ENCODE measurements around the gene STXBP2. TPM values are rescaled to one million over a fixed set of nuclear protein-coding genes. Genes with fewer than 3 reads are reported as not detected.

The STXBP2 gene
- total RNA-seq, 1 donor from 2014 or later, result 12.7 TPM

DNA sequence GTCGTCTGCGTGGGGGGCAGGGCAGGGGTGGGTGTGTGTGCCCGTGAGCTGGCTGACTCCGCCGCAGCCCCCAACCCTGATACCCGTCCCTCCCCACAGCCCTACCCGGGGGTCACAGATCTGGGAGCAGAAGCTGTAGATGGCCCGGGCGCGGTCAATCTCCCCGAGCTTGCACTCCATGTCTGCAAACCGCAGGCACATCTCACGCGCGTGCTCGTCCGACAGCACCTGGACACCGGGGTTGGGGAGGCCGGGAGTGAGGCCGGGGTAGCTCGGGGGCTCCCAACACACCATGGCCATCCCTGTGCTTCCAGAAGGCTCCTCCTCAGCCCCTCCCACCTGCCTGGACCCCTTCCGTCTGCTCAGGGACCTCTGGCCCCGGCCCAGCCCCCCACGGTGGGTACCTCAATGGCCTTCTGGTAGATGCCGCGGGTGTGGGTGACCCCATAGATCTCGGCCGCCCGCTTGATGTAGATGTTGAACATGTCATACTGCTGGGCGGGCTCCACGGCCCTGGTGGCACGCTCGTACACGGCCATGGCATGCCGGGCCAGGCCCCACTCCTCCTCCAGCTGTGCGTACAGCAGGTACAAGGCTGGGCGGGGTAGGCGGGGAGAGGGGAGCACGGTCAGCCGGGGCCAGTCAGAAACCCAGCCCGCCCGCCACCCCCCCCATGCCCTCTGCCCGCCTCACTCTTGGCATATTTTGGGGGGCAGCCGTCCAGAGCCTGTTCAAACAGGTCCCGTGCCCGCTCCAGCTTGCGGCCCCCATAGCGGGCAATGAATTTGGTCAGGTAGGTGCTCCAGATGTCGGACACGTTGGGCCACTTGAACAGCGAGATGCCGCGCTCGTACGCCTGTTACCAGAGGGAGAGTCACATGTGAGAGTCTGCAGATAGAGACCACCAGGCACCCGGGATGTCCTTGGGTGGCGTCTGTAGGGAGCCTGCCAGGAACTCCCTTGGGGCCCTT, 16.2 kb upstream of the STXBP2 start:
- Histone ChIP-seq H4K20me1 (ENCODE audit: low read depth) (no peaks in the 10 kb centered on the region), H3K27me3 (no peaks in the 10 kb centered on the region), H3K4me2 (no peak overlapping the region), H3K9ac (no peak overlapping the region), H3K9me3 (ENCODE audit: low read depth) (no peaks in the 10 kb centered on the region), H3F3A (ENCODE audit: low read depth) (no peaks in the 10 kb centered on the region), H3K4me1 (no peaks in the 10 kb centered on the region), H3K4me3 (no peak overlapping the region), H3K27ac (no peak overlapping the region), H3K36me3 (no peaks in the 10 kb centered on the region), H3K79me2 (ENCODE audit: low read depth) (no peaks in the 10 kb centered on the region), H2AFZ (replicated peaks) (no peak overlapping the region)
- DNase-seq (ENCODE audit: low spot score), result no peak
- Mint-ChIP-seq H3K4me3 (no peak overlapping the region), H3K36me3 (peaks cover 18% of the 10 kb centered on the region), H3K27me3 (ENCODE audit: insufficient read depth, low read depth) (peaks cover 9% of the 10 kb centered on the region), H3K9me3 (no peaks in the 10 kb centered on the region), H3K27ac (no peak overlapping the region), H3K4me1 (no peaks in the 10 kb centered on the region)
- TF ChIP-seq EZH2 (IDR thresholded peaks at IDR 0.05), result no peak
- TF ChIP-seq EZH2phosphoT487 (IDR thresholded peaks at IDR 0.05), result no peak
- TF ChIP-seq, protein P1, sequence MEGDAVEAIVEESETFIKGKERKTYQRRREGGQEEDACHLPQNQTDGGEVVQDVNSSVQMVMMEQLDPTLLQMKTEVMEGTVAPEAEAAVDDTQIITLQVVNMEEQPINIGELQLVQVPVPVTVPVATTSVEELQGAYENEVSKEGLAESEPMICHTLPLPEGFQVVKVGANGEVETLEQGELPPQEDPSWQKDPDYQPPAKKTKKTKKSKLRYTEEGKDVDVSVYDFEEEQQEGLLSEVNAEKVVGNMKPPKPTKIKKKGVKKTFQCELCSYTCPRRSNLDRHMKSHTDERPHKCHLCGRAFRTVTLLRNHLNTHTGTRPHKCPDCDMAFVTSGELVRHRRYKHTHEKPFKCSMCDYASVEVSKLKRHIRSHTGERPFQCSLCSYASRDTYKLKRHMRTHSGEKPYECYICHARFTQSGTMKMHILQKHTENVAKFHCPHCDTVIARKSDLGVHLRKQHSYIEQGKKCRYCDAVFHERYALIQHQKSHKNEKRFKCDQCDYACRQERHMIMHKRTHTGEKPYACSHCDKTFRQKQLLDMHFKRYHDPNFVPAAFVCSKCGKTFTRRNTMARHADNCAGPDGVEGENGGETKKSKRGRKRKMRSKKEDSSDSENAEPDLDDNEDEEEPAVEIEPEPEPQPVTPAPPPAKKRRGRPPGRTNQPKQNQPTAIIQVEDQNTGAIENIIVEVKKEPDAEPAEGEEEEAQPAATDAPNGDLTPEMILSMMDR (IDR thresholded peaks at IDR 0.05), result no peak

DNA sequence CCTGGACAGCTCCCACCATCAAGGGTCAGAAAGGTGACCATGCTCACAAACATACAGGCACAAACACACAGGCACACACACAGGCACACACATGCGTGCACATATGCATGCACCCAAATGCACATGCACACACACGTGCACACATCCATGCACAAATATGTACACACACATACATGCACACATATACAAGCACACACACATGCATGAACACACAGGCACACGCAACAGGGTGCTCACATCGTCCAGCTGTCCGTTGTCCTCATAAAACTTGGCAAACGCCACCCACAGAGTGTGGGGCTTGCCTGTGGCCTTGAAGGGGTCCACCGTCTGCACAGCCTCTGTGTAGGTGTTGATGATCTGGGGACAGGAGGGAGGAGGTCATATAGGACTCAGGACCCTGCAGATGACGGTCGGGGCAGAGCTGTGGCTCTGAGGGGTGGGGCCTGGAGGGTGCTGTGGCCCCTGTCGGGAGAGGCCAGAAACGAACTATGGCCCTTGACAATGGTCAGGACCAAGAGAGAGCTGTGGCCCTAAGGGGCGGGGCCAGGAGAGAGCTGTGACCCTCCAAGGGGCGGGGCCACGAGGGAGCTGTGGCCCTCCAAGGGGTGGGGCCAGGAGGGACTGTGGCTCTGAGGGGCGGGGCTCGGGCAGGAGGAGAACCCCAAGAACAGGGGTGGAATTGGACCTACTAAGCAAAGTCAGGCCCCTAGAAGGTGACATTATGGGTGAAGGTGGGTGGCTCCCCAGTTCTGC, 13.8 kb upstream of the STXBP2 start:
- Mint-ChIP-seq H3K36me3 (peaks cover 18% of the 10 kb centered on the region), H3K27ac (no peak overlapping the region), H3K4me3 (no peak overlapping the region), H3K9me3 (no peaks in the 10 kb centered on the region), H3K4me1 (peaks cover 3% of the 10 kb centered on the region), H3K27me3 (ENCODE audit: insufficient read depth, low read depth) (peaks cover 7% of the 10 kb centered on the region)
- Histone ChIP-seq H2AFZ (replicated peaks) (no peak overlapping the region), H3K27ac (no peak overlapping the region), H3K4me1 (no peaks in the 10 kb centered on the region), H3K79me2 (ENCODE audit: low read depth) (peaks cover 20% of the 10 kb centered on the region), H3F3A (ENCODE audit: low read depth) (no peaks in the 10 kb centered on the region), H4K20me1 (ENCODE audit: low read depth) (peaks cover 2% of the 10 kb centered on the region), H3K27me3 (no peaks in the 10 kb centered on the region), H3K4me3 (no peak overlapping the region), H3K9me3 (ENCODE audit: low read depth) (no peaks in the 10 kb centered on the region), H3K36me3 (no peaks in the 10 kb centered on the region), H3K9ac (no peak overlapping the region), H3K4me2 (no peak overlapping the region)
- TF ChIP-seq EZH2 (IDR thresholded peaks at IDR 0.05) (no peak), EZH2phosphoT487 (IDR thresholded peaks at IDR 0.05) (no peak)
- TF ChIP-seq, protein P1 (IDR thresholded peaks at IDR 0.05), result no peak
- no peak for DNase-seq (ENCODE audit: low spot score)

DNA sequence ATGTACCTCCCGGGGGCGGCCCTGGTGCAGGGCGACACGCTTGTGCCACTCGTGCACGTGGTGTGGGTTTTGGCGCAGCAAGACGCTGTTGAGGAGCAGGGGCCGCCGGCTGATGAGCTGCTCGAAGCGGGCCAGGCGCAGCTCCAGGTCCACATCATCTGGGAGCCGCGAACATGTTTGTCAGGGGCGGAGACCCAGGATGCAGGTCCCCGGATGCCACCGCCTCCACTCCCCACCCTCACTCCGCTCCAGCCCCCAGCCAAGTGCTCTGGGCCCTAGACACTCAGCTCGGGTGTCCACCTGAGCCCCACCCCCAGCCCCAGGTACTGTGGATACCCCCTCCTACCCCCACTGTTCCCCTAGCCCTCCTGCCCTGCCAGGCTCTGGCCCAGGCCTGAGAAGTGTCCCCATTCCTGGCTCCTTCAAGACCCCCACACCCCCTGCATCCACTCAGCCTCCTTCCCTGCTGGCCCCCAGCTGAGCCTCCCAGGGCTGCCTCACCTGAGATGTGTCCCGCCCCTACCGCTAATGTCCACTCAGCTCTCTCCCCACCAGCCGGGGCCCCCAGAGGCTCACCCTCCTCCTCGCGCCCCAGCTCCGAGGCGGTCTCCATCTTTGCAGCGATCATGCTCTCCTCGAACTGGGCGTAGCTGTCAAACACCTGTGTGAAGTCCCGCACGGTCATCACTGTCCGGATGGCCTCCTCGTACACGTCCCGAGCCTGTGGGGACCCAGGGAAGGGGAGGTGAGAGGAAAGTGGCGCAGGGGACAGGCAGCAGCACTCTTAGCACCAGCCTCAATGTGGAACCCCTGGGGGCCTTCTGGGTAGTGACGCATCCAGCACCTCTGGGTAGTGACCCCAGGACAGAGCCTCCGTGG, 12.9 kb upstream of the STXBP2 start:
- no peak for DNase-seq (ENCODE audit: low spot score)
- peaks cover 28% of the 10 kb centered on the region for H3K79me2 ChIP-seq (ENCODE audit: low read depth)
- H3F3A ChIP-seq (ENCODE audit: low read depth), result no peaks in the 10 kb centered on the region
- no peak overlapping the region for H2AFZ ChIP-seq (replicated peaks)
- no peaks in the 10 kb centered on the region for H3K27me3 ChIP-seq
- H3K36me3 Mint-ChIP-seq, result peaks cover 11% of the 10 kb centered on the region
- H3K4me2 ChIP-seq, result no peak overlapping the region
- H3K9me3 ChIP-seq (ENCODE audit: low read depth), result no peaks in the 10 kb centered on the region
- H3K4me3 ChIP-seq, result no peak overlapping the region
- H3K9ac ChIP-seq, result no peak overlapping the region
- H3K4me3 Mint-ChIP-seq, result no peak overlapping the region
- no peaks in the 10 kb centered on the region for H3K36me3 ChIP-seq
- H4K20me1 ChIP-seq (ENCODE audit: low read depth), result peaks cover 6% of the 10 kb centered on the region
- H3K9me3 Mint-ChIP-seq, result no peaks in the 10 kb centered on the region
- peaks cover 5% of the 10 kb centered on the region for H3K27me3 Mint-ChIP-seq (ENCODE audit: insufficient read depth, low read depth)
- TF ChIP-seq EZH2 (IDR thresholded peaks at IDR 0.05) (no peak), EZH2phosphoT487 (IDR thresholded peaks at IDR 0.05) (no peak)
- TF ChIP-seq, protein P1 (IDR thresholded peaks at IDR 0.05), result no peak
- no peak overlapping the region for H3K27ac Mint-ChIP-seq
- H3K27ac ChIP-seq, result no peak overlapping the region
- no peaks in the 10 kb centered on the region for H3K4me1 ChIP-seq
- peaks cover 11% of the 10 kb centered on the region for H3K4me1 Mint-ChIP-seq
